Brain microvascular endothelial cell (primary cell): ENCODE measurements around the gene RPL7L1.

ENCODE experiments used
- DNase-seq: peaks from one replicate; pipeline ENCODE4 v3.0.0-alpha.2; 2020
- H3K27ac ChIP-seq: fragments of 250-450 bp; sonication (Bioruptor Pico); 2 replicates; pipeline ENCODE4 v1.5.1; 2020; ENCODE audit warnings: mild to moderate bottlenecking, moderate library complexity
- H3K27me3 ChIP-seq: fragments of 250-450 bp; sonication (Bioruptor Pico); replicated peaks from 2 replicates; pipeline ENCODE4 v1.5.1; 2020; ENCODE audit warnings: mild to moderate bottlenecking
- H3K36me3 ChIP-seq: fragments of 250-450 bp; sonication (Bioruptor Pico); replicated peaks from 2 replicates; pipeline ENCODE4 v1.5.1; 2020; ENCODE audit warnings: mild to moderate bottlenecking
- H3K4me3 ChIP-seq: 2 replicates; pipeline ENCODE4 v1.5.1; 2011; ENCODE audit warnings: low read depth, mild to moderate bottlenecking, control low read depth, low read length, moderate library complexity
- in situ Hi-C: cut with HindIII; loops from 2 replicates; pipeline ENCODE4 v1.10.0; 2017; ENCODE audit warnings: low sequenced_read_pairs, low pct_ligation_motif_present
- TF ChIP-seq, protein P1 (sequence below): IDR thresholded peaks from 2 replicates; pipeline ENCODE4 v1.5.1; 2011; ENCODE audit warnings: low read depth, mild to moderate bottlenecking, moderate library complexity, low read length, control low read depth, inconsistent platforms; ENCODE audit errors: missing control alignments

RPL7L1 gene

DNA sequence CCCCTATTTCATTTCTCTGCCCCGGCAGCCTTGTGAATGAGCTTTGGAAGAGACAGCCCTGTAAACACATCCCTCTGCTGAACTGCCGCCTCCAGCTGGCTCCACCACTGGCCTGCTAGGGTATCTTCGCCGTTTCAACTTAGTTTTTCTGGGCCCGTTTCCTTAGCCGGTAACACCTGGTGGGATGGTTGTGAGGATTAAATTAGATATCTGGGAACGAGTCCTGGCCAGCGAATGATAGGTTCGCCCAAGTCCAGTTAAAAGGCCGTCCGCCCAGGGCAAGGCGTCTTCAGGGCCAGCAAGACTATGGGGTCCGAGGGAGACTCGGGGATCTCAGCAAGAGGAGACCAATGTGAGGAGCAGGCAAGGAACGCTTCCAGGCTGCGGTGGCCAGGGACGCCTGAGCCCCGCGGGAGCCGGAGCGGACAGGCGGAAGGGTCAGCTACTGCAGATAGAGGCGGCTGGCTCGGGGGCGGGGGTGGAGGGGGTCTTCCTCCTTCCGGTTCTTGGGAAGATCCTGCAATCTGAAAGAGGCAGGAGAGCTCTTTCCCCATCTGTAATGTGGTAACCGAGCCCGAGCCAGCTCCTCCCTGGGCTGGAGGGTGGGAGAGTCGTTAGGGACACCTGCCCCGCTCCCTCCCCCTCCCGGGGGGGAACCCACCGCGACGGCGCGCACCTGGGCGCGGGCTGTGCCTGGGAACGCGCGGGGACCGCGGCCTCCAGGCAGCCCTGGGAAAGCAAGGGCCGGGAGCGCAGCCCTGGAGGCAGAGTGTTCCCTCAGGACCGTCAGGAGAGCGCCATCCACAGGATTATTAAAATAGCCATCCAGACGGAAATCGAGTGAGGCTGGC lies 32.0 kb downstream of the RPL7L1 start:
- Histone ChIP-seq H3K36me3 (no peaks in the 10 kb centered on the region), H3K27ac (no peak overlapping the region), H3K27me3 (no peaks in the 10 kb centered on the region), H3K4me3 (peak overlapping the region; percentile 42)
- TF ChIP-seq, protein P1, sequence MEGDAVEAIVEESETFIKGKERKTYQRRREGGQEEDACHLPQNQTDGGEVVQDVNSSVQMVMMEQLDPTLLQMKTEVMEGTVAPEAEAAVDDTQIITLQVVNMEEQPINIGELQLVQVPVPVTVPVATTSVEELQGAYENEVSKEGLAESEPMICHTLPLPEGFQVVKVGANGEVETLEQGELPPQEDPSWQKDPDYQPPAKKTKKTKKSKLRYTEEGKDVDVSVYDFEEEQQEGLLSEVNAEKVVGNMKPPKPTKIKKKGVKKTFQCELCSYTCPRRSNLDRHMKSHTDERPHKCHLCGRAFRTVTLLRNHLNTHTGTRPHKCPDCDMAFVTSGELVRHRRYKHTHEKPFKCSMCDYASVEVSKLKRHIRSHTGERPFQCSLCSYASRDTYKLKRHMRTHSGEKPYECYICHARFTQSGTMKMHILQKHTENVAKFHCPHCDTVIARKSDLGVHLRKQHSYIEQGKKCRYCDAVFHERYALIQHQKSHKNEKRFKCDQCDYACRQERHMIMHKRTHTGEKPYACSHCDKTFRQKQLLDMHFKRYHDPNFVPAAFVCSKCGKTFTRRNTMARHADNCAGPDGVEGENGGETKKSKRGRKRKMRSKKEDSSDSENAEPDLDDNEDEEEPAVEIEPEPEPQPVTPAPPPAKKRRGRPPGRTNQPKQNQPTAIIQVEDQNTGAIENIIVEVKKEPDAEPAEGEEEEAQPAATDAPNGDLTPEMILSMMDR, result peak; percentile 20
- in situ Hi-C loops, result no loop called here
- DNase-seq, result no peak

DNA sequence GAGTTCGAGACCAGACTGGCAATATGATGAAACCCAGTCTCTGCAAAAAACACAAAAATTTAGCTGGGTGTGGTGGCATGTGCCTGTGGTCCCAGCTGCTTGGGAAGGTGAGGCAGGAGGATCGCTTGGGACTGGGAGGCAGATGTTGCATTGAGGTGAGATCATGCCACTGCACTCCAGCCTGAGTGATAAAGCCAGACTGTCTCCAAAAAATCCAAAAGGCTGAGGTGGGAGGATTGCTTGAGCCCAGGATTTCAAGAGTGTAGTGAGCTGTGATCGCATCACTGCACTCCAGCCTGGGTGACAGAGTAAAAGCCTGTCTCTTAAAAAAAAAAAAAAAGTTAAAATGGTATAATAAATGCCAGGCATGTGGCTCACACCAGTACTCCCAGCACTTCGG lies 35.1 kb downstream of the RPL7L1 start:
- in situ Hi-C loops, result no loop called here
- TF ChIP-seq, protein P1, result no peak
- Histone ChIP-seq H3K27ac (no peak overlapping the region), H3K27me3 (no peaks in the 10 kb centered on the region), H3K4me3 (no peak overlapping the region), H3K36me3 (no peaks in the 10 kb centered on the region)
- no peak for DNase-seq

DNA sequence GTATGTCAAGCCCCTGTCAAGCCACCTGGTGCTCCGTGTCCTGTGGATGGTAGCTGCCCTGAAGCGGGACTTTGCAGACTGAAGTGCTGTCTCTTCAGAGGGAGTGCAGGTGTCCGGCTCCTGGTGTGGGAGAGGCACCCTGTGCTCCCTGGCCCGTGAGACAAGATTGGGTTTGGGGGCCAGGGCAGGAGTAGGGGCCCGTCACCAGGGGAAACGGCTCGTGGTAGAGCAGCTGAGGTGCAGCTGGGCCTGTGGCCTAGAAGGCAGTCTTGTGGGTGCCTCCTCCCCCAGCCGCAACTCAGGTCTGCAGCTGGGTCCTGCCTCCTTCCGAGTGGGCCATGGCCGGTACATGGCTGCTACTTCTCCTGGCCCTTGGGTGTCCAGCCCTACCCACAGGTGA lies 36.3 kb downstream of the RPL7L1 start, which contains the start of gene PTCRA:
Gene PTCRA, plus strand, starts transcription at position 322 of the 400 bp plus-strand sequence. Its CDS starts 17 bp downstream, at position 339.
- no peaks in the 10 kb centered on the region for H3K36me3 ChIP-seq
- no peaks in the 10 kb centered on the region for H3K27me3 ChIP-seq
- TF ChIP-seq, protein P1, result no peak
- H3K27ac ChIP-seq, result no peak within 1 kb of the TSS
- DNase-seq, result no peak
- in situ Hi-C loops, result no loop called here
- no peak within 1 kb of the TSS for H3K4me3 ChIP-seq

DNA sequence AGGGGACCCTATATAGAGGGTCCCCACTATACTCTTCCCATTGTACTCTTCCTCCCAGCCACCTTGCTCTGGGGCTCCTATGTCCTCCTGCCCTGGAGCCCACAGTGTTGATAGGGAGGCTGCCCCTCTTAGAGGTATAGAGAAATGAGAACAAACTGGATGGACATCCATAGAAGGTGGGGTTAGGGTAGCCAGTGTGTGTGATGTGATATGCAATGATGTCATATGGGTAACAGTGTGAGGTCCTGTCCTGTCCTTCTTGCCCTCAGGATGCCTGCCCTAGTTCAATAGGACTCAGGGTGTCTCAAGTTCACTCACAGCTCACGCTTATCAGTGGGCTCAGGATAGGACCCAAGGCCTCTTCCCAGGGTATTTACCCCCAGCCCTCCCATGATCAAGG lies 36.9 kb downstream of the RPL7L1 start:
- Histone ChIP-seq H3K4me3 (no peak overlapping the region), H3K36me3 (no peaks in the 10 kb centered on the region), H3K27me3 (no peaks in the 10 kb centered on the region), H3K27ac (no peak overlapping the region)
- DNase-seq, result no peak
- in situ Hi-C loops, result no loop called here
- TF ChIP-seq, protein P1, result no peak

DNA sequence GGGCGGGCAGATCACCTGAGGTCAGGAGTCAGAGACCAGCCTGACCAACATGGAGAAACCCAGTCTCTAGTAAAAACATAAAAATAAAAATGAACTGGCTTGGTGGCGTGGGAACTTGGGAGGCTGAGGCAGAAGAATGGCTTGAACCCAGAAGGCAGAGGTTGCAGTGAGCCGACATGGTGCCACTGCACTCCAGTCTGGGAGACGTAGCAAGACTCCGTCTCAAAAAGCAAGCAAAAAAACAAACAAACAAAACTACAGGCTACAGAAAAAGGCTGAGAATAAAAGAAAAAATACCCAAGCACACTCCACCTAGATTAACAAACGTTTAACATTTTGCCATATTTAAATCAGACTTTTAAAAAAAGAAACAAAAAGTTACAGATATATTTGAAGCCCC lies 42.4 kb downstream of the RPL7L1 start:
- Histone ChIP-seq H3K36me3 (no peaks in the 10 kb centered on the region), H3K27me3 (no peaks in the 10 kb centered on the region), H3K27ac (no peak overlapping the region), H3K4me3 (no peak overlapping the region)
- in situ Hi-C loops, result no loop called here
- TF ChIP-seq, protein P1, result no peak
- no peak for DNase-seq
